Activated CD4-positive, alpha-beta T cell treated with anti-CD3 and anti-CD28 coated beads for 4 hours (primary cell): Measurements from ENCODE around the gene SIM1.

Experiments
- DNase-seq, 2 donors: peaks; one replicate each; pipeline ENCODE4 v3.0.0-alpha.2; 2020

The SIM1 gene, protein sequence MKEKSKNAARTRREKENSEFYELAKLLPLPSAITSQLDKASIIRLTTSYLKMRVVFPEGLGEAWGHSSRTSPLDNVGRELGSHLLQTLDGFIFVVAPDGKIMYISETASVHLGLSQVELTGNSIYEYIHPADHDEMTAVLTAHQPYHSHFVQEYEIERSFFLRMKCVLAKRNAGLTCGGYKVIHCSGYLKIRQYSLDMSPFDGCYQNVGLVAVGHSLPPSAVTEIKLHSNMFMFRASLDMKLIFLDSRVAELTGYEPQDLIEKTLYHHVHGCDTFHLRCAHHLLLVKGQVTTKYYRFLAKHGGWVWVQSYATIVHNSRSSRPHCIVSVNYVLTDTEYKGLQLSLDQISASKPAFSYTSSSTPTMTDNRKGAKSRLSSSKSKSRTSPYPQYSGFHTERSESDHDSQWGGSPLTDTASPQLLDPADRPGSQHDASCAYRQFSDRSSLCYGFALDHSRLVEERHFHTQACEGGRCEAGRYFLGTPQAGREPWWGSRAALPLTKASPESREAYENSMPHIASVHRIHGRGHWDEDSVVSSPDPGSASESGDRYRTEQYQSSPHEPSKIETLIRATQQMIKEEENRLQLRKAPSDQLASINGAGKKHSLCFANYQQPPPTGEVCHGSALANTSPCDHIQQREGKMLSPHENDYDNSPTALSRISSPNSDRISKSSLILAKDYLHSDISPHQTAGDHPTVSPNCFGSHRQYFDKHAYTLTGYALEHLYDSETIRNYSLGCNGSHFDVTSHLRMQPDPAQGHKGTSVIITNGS

DNA sequence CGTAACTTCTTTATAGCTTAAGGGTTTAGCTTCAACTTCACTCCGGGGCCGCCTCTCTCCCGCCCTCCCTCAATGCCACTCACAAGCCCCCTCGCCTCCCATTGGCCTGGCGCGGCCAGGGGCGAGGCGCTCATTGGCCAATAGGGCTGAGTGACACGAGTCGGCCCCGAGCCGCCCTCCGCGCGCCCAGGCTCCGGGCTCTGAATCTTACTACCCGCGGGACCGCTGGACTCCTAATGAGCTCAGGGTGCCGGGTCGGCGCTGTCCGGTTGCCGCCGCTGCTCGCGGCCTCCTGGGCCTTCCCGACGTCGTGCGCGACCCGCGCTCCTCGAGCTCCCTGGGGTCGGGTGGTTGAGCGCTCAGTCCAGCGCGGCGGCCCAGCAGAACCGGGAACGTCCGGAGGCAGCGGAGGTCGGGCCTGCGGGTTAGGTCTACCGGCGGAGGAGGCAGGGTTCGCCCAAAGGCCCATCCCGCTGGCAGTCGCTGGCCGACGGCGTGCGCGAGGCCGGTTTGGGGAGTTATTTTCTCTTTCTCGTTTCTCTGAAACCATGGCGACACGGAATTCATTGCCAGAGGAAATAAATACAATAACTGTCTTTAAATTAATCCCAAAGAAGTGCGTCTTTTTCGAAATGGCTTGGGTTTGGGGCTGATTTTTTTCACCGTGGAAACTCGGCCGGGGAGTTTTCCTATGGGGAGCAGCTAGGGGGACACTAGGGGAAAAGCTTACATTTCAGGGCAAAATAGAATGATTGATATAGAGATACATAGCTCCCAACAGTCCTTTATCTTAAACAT lies at the start of gene SIM1:
SIM1 (minus strand) TSS at position 19 of the 798 bp plus-strand sequence. CDS start 1,453 bp downstream, outside the sequence.
- no peak for DNase-seq

DNA sequence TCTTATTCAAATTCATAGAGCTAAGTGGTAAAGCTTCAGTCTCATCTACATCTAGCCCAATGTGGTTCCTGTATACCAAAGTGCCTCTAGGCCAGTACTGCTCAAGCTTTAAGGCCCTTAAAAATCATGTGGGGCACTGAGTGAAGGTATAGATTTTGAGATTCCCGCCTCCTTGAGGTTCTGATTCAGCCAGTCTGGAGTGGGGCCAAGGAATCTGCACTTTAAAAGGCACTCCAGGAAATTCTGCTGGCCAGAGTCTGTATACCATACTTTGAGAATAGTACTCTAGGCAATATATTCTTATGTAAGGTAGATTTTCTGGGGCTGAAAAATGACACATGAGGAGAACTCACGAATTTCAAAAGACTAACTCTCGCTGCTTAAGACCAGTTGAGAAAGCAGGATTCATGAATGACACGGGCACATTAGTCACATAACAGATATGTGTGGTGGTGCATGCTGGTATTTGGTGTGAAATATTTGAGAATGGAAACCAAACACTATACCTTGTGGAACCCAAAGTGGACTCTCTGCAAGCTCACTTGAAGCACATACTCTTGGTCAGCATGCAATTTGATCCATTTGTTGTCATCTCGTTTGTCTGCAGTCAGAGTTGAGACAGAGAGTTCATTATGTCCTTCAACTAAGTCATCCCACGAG lies 47.6 kb upstream of the SIM1 start:
- no peak for DNase-seq

DNA sequence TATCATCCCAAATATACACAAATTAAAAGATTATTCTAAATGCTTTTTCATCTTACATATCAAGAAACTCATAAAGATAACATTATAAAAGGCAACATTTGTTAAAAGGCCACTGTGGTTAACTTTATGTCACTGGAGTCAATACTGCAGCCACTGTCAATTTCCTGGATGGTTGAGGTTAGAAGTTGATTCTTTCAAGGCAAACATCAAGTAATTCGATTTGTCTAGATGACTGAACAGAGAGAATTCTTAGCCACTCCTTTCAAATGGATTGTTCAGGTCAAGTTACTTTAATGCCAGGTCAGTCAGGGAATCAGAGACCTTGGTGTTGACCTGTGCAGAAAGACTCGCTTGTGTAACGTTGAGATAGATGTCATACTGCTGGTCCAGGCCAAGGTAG lies 44.4 kb upstream of the SIM1 start:
- DNase-seq, result no peak

DNA sequence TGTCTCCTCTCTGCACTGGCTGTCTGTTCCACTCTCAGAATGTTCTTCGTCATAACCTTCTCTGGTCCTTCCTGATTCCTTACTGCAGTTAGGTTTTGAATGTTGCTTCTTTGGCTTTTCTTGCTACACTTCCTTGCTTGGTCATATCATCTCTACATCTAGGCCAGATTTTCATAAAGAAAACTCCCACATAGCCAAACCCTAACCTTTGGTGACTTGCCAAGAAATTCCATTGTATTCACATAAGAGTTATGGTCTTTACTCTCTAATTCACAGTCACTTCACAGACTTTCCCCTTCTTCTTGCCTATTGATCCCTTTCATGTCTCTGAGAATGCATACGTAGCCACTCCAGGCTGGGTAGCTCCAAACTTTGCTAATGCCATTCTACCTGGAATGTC lies 41.9 kb upstream of the SIM1 start:
- DNase-seq, result no peak

DNA sequence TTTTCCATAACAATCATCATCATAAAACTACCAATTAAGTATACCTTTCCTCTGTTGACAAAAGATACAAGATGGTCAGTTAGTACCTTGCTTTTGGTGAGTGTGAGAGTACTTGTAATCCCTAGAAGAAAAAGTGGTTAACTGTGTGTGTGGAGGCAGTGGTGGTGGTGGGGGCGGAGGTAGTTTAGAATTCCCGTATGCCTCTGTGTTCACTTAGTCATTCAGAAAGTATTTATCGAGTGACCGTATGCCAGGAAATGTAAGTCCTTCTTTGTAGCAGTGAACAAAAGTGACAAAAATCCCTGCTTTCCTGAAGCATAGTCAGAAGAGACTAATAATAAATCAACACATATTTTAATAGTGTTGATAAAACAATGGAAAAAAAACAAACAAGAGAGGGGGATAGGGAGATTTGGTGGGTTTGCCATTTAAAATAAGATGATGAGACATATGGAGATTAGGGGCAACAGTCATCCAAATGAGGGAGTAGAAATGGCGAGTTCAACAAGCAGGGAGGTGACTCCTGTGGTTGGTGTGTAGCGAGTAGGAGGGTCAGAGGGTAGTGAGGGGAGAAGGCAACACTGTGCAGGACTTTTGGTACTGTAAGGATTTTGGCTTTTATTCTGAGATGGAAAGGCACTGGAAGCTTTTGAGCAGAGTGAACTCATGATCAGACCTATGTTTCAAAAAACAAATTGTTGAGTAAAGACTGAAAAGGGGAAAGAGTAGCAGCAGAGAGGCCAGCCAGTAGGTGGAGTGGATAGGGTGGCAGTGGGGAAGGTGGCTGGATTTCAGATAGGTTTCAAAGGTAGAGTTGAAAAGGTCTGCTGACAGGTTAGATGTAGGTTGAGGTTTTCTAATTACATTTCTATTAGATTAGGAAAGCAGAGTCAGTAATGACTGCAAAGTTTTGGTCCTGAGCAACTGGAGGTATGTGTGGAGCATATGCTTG lies 40.3 kb upstream of the SIM1 start:
- no peak for DNase-seq

DNA sequence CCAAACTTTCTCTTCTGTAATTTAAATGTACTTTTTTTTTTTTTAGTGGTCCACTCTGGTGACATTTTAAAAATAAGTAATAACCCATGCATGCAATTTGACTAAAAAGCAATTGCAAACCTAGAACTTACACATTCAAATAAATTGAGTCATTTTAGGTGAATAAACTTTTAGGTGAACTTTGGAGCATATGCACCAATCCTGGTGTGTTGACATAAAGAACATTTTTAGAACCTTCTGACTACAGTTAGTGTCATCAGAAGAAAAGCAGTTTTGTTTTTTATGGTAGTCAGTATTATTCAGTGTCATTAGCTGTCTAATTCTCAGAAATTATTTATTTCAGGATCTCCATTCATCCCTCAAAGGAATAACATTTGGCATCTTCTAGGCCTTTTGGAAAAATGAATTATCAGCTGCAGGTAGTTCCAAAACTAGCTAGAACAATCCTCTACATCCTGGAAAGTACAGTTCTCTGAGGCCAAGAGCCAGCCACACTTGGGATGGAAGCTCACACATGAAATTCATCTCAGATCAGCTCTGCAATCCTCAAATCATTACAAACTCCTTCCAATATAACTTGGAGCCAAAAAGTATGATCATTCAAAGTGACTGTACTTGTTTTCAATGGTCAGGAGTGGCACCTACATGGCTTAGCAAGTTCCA lies 38.5 kb upstream of the SIM1 start:
- no peak for DNase-seq

DNA sequence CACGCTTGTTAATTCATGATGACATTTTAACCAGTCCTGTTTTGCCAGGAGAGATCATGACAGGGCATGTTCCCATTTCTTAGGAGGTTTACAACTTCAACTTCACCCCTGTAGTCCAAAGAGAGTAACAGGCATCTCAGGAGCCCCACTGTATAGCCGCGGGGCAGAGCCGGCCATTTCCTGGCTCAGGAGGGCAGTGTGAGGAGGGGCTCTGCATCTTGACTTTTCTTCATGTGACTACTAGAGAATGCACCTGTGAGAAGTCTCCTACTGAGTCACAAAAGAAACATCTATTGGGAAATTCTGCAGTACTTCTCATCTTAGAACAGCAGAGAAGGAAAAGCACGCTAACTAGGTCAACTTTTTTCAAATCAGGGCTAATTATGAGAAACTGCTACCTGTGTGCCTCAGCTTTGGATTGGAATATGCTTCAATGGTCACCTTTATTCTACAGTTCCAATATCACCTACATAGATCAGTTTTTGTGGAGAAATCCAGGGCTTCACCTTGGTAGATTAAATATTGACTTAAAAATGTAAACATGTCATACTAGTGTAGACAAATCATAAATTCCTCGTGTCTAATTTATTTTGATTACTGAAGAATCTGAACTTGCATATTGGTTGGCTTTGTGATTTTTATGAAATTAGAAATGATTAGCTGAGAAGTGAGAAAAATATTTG lies 28.6 kb upstream of the SIM1 start:
- DNase-seq, result no peak

DNA sequence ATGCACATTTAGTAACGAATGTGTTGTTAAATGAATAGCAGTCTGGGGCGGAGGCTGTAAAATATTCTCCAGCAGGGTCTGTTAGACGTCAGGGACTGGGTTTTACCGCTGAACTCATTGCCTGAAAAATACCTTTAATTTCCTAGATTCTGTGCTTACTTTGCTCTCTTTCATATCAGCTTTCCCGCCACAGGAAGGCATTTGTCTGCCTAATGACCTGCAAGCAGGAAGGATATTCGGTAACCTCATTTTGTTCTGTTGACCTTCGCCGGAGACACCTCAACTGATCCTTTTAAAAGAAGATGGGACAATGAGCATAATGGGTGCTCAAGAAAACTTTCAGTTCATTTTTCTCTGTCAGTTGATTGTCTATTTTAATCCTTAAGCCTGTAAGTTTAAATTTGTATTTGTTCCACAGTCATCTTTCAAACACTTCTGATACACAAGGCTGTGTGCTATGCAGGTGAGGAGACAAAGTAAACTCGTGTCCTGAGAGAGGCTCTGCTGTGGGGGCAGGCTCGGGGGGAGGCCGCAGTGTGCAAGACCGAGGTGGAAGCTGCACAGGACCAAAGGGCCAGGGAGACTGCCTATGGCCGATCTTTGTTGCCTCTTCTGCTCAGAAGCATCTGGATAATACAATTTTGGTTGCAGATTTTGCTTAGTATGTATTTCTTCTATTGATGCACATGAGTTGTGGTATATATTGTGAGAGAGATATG lies 27.4 kb upstream of the SIM1 start:
- no peak for DNase-seq

DNA sequence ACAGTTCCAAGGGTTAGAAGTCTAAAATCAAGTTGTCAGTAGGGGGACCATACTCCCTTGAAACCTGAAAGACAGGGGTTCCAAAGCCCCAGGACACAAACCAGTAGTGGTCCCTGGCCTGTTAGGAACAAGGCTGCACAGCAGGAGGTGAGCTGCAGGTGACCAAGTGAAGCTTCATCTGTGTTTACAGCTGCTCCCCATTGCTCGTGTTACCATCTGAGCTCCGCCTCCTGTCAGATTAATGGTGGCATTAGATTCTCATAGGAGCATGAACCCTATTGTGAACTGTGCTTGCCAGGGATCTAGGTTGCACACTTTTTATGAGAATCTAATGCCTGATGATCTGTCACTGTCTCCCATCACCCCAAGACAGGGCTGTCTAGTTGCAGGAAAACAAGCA lies 25.3 kb upstream of the SIM1 start:
- DNase-seq, result no peak

DNA sequence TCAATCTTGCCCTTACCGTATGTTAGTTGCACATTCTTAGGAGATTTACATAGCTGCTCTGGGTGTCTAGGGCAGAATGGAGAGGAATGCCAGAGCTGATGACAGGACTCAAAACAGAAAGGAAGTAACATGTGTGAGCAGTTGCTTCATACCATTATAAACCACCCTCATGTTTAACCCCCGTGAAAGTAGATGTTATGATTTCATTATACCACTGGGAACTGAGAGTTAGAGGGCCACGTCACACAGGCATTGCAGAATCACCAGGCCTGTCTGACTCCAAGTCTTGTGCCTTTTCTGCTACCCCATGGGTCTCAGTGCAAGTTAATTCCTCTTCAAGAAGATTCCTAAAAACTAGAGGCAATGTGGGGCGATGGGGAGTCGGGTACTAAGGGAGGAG lies 23.5 kb upstream of the SIM1 start:
- DNase-seq, result no peak

DNA sequence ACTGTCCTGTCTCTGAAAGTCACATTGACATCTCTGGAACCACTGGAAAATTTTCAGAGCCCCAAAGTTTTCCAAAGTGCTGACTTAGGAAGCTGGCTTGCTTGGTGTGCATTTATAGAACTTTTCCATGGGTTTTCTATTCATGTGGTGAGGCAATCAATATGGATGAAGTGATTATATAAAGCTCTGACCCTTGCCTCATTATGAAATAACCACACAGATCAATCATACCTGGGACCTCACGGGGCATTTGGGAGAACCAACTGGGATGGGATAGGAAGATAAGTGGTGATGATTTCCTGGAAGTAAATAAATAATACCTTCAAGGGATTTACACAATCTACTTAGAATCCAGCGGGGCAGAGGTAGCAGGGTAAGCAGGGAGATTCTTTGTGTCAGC lies 22.9 kb upstream of the SIM1 start:
- DNase-seq, result no peak

DNA sequence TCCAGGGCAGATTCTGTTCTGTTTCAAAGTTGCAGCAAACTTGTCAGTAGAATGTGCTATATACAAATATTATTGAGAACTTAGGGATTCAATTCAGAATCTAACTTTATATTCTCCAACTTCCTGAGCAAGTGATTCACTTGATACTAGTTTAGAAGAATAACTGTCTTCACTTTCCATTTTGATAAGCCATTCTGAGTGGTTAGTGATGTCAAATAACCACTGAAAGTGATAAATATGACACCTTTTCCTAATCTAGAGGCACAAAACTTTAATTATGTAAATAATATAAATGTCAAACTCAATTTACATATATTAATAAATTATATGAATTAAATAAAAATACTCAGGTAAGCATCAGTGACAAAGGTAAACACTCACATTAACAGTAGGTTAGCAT lies 20.5 kb upstream of the SIM1 start:
- no peak for DNase-seq

DNA sequence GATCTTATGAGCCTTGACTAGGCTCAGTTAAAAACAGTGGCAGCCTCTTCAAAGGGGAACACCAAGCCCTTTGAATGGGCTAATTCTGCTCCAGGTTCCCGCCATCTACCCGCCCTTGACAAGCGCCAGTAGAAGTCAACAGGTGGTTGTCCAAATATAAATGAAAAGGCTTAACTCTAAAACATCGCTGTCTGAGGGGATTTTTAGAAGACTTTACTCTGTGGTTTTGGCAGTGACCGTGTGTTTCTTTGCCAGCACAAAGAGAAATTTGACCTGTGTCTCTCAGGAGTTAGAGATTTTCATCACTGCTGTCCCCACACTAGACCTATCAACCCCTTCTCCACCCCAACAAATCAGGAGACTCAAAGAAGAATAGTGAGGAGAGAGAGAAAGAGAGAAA lies 19.8 kb upstream of the SIM1 start:
- DNase-seq, result no peak

DNA sequence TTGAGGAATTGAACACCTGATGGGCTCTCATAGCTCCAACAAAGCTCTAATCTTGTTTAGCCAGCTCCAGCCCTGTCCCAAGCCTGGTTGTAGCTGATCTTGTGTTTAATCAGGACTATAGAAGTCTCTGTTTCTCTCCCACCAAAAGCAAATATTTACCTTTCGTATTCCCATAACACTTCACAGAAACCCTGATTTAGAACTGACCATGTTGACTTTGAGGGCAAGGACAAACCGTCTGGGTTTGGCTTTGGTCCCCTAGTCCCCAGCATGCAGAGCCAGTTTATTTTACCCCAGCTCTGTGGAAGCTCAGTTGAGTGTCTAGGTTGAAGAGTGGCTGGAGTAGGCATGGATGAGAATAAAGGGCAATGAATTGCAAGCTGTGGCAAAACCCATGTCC lies 18.0 kb upstream of the SIM1 start:
- no peak for DNase-seq

DNA sequence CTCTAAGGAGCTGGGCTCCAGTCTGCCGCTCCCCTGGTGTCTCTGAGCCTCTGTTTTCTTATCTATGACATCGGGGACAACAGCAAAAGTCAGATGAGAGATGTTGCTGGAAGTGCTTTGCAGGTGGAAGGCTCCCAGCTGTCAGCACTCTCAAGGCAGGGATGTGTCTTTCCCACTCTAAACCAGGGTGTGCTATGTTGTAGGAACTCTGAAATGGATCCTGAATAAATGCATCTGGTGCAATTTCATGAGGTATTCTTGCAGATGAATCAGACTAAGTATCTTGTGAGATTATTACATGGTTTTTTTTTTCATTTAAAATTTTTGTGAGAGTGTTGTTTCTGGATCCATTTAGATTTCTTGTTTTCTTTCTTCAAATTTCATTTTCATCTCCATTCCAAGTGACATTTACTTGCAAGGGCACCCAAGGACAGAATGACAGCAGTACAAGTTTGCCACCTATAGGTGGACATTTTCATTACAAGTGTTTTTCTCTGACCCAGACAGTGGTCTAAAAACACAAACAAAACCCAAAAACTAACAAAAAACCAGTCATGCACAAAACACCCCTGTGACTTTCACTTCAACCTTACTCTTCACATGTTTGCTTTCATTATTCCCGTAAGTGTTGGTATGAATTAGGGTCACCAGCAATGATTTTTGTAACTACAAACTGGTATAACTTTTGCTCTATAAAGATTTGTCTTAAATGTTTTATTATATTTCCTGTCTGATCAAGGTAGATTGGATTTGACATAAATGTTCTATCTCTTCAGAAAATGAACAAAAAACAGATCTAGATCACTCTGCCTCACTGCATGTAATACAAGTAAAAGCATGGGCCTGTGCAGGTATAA lies 14.7 kb upstream of the SIM1 start:
- DNase-seq, result no peak

DNA sequence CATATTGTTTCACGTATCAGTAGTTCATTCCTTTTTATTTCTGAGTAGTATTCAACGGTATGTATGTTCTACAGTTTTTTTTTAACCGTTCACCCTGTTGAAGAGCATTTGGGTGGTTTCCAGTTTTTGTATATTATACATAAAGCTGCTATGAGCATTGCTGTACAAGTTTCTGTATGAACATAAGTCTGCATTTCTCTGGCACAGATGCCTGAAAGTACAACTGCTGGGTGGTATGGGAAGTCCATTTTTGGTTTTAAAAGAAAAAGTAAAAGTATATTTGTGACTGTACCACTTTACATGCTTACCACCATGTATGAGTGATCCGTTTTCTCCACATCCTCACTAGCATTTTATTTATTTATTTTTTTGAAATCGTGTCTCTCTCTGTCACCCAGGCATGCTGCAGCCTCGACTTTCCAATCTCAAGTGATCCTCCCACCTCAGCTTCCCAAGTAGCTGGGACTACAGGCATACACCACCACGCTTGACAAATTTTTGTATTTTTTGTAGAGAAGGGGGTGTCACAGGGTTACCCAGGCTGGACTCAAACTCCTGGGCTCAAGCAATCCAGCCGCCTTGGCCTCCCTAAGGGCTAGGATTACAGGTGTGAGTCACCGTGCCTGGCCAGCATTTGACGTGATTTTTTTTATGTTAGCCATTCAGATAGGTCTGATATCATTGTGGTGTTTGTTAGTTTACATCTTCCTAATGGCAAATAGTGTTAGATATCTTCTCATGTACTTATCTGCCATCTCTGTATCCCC lies 11.0 kb upstream of the SIM1 start:
- DNase-seq, result no peak

DNA sequence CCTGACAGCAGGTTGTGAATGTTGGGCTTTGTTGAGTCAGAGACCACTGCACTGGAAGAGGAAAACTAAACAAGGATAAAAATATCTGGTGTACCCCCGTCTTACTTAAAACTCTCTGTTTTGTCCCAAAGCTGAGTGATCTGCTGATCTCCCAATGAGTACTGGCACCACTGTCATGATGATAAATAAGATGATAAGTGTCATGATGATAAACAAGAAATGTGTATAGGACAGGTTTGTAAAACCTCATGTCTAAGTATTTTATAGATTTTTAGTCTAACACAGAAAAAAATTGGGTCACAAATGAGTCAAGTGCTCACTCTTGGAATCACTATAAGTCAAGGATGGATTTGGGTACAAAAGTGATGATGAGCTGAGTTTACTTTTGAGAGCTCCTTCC lies 8.5 kb upstream of the SIM1 start:
- no peak for DNase-seq

DNA sequence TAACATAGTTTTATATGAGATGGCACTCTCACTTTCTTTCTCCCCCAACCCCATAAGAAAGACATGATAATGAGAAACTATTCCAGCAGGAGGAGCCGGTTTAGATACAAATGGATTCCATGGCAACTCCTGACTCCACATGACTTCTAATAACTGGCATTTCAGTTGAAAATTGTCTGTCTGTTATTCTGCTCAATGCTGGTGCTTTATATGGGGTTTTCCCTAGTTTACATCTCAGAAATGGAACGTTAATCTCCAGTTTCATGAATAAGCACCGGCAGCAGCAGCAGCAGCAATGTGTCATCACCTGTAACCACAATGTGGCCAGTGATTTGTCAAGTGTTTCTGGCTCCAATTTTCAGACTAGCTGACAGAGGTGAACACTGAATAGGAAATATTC lies 8.0 kb upstream of the SIM1 start:
- DNase-seq, result no peak
